Heart left ventricle (tissue), 13 donors: ENCODE results near the gene ZG16B.

ENCODE experiments used
- CTCF ChIP-seq, 12 donors: fragments of 200-600 bp; sonication (generic) in 4 of 12; IDR thresholded peaks; one replicate each; pipeline versions ENCODE4 v1.5.0 to v1.8.0; 2018 to 2022; ENCODE audit warnings: antibody characterized with exemption in 12 of 12, mild to moderate bottlenecking in 5 of 12
- POLR2A ChIP-seq, 2 donors: fragments of 450-650 bp; IDR thresholded peaks; one replicate each; pipeline ENCODE4 v1.6.1; 2017; ENCODE audit warnings: antibody characterized with exemption in 2 of 2, mild to moderate bottlenecking in 2 of 2, moderate library complexity in 2 of 2
- donor health status: ischemic (EF 13 %, LVEDD 7.1; RV severe dilation, severe dysfunction).
- donor health status: DM: no; HTN: yes; CAD: no.
- donor health status: DM: no; HTN: no; CAD: no.
- donor health status: ischemic (EF 25% LVEDD 6.9; RV normal size, moderate dysfunction).
- donor health status: ischemic (EF 25% LVEDD 5.7; RV mildly dilated, moderate dysfunction).
- donor health status: ischemic (EF 35%, LVEDD 5.7; RV mildly dilated, moderate dysfunction).
- donor health status: nonischemic (EF 11% LVEDD 7.7; RV severe dilation, severe dysfunction).
- donor health status: DM: yes; HTN: yes; CAD: no.
- donor health status: PGD.
- donor health status: ischemic (EF 29% LVEDD 5.4; RV normal size, mild dysfunction).
- donor health status: nonischemic (EF 23%, LVEDD 6.1; RV moderate dilation, normal function).

GRCh38 chr16:2871926-2872325 is 41.8 kb downstream of the ZG16B start:
- TF ChIP-seq CTCF (IDR thresholded peaks at IDR 0.05) (no peak), POLR2A (IDR thresholded peaks at IDR 0.05) (no peak)
